RWPE2 (cell line): ENCODE measurements around the gene SH3TC2.

Experiments
- ATAC-seq: fragments of 200-7000 bp; cut with Tn5 transposase; 3 replicates; pipeline ENCODE4 v1.9.1; 2021; ENCODE audit warnings: low read depth
- DNase-seq: peaks from one replicate; pipeline ENCODE4 v3.0.0-alpha.2; 2020; ENCODE audit warnings: low spot score
- H3K27ac ChIP-seq: fragments of 450-650 bp; 2 replicates; pipeline ENCODE4 v1.5.1; 2017; ENCODE audit warnings: mild to moderate bottlenecking; ENCODE audit not compliant: poor library complexity, severe bottlenecking
- H3K27me3 ChIP-seq: fragments of 250-450 bp; sonication (Bioruptor Pico); 2 replicates; pipeline ENCODE4 v1.5.1; 2021; ENCODE audit warnings: mild to moderate bottlenecking, moderate library complexity; ENCODE audit not compliant: insufficient read depth, poor library complexity, severe bottlenecking
- H3K36me3 ChIP-seq: fragments of 250-450 bp; sonication (Bioruptor Pico); 2 replicates; pipeline ENCODE4 v1.5.1; 2020; ENCODE audit warnings: low read depth, mild to moderate bottlenecking, moderate library complexity
- H3K4me1 ChIP-seq: fragments of 250-450 bp; sonication (Bioruptor Pico); 2 replicates; pipeline ENCODE4 v1.5.1; 2021; ENCODE audit warnings: mild to moderate bottlenecking, moderate library complexity; ENCODE audit not compliant: insufficient read depth, poor library complexity, severe bottlenecking
- H3K4me3 ChIP-seq: fragments of 250-450 bp; sonication (Bioruptor Pico); 2 replicates; pipeline ENCODE4 v1.5.1; 2021; ENCODE audit warnings: mild to moderate bottlenecking, moderate library complexity; ENCODE audit not compliant: severe bottlenecking
- H3K9me3 ChIP-seq: fragments of 250-450 bp; sonication (Bioruptor Pico); 2 replicates; pipeline ENCODE4 v1.5.1; 2021; ENCODE audit warnings: mild to moderate bottlenecking, moderate library complexity; ENCODE audit not compliant: severe bottlenecking
- CTCF ChIP-seq: fragments of 450-650 bp; IDR thresholded peaks from one replicate; pipeline ENCODE4 v1.5.1; 2017; ENCODE audit warnings: mild to moderate bottlenecking, moderate library complexity; ENCODE audit not compliant: poor library complexity, severe bottlenecking

SH3TC2 gene

GRCh38 chr5:149036168-149036567 lies 26.7 kb downstream of the SH3TC2 start:
- ATAC-seq (no peak), DNase-seq (no peak)
- peaks cover 10% of the 10 kb centered on the region for H3K4me1 ChIP-seq
- peaks cover 13% of the 10 kb centered on the region for H3K36me3 ChIP-seq
- H3K4me3 ChIP-seq = no peak overlapping the region
- H3K9me3 ChIP-seq = no peaks in the 10 kb centered on the region
- no peaks in the 10 kb centered on the region for H3K27me3 ChIP-seq
- peak overlapping the region; percentile 9 for H3K27ac ChIP-seq
- no peak for TF ChIP-seq CTCF

GRCh38 chr5:149035372-149035790 lies 27.5 kb downstream of the SH3TC2 start:
- Histone ChIP-seq H3K4me3 (no peak overlapping the region), H3K36me3 (peaks cover 13% of the 10 kb centered on the region), H3K27ac (no peak overlapping the region), H3K9me3 (no peaks in the 10 kb centered on the region), H3K4me1 (peaks cover 10% of the 10 kb centered on the region), H3K27me3 (no peaks in the 10 kb centered on the region)
- ATAC-seq = peak; percentile 95
- peak; percentile 98 for TF ChIP-seq CTCF
- no peak for DNase-seq

GRCh38 chr5:149030838-149031397 lies 31.9 kb downstream of the SH3TC2 start:
- peaks cover 6% of the 10 kb centered on the region for H3K4me1 ChIP-seq
- no peak for TF ChIP-seq CTCF
- no peaks in the 10 kb centered on the region for H3K9me3 ChIP-seq
- ATAC-seq = no peak
- no peak for DNase-seq
- no peak overlapping the region for H3K4me3 ChIP-seq
- no peaks in the 10 kb centered on the region for H3K27me3 ChIP-seq
- H3K27ac ChIP-seq = no peak overlapping the region
- H3K36me3 ChIP-seq = peaks cover 6% of the 10 kb centered on the region; the same call in 1 of the 2 replicates

GRCh38 chr5:149030392-149030791 lies 32.5 kb downstream of the SH3TC2 start:
- Histone ChIP-seq H3K27ac (no peak overlapping the region), H3K4me3 (no peak overlapping the region), H3K4me1 (peaks cover 6% of the 10 kb centered on the region), H3K36me3 (peaks cover 6% of the 10 kb centered on the region; the same call in 1 of the 2 replicates), H3K27me3 (no peaks in the 10 kb centered on the region), H3K9me3 (no peaks in the 10 kb centered on the region)
- ATAC-seq (no peak; the same call in 2 of the 3 replicates), DNase-seq (no peak)
- no peak for TF ChIP-seq CTCF

- DNase-seq (no peak), ATAC-seq (no peak)
- H3K27me3 ChIP-seq = no peaks in the 10 kb centered on the region
- H3K4me1 ChIP-seq = peaks cover 3% of the 10 kb centered on the region
- no peak for TF ChIP-seq CTCF
- H3K36me3 ChIP-seq = peaks cover 1% of the 10 kb centered on the region; the same call in 1 of the 2 replicates
- no peak overlapping the region for H3K27ac ChIP-seq
- no peaks in the 10 kb centered on the region for H3K9me3 ChIP-seq
- no peak overlapping the region for H3K4me3 ChIP-seq
Measured at GRCh38 chr5:149028984-149029383, 33.9 kb downstream of the SH3TC2 start.
